H1 (cell line): Measurements from ENCODE around the gene CBLB. TPM values are rescaled to one million over a fixed set of nuclear protein-coding genes. Genes with fewer than 3 reads are reported as not detected.

ENCODE experiments used
- CHD7 ChIP-seq: fragments of 300-600 bp; sonication (generic); IDR thresholded peaks from 2 replicates; pipeline ENCODE4 v1.7.1; 2012; ENCODE audit warnings: low read length, moderate library complexity, mild to moderate bottlenecking, inconsistent platforms; ENCODE audit not compliant: insufficient replicate concordance
- CTBP2 ChIP-seq: IDR thresholded peaks from 2 replicates; pipeline ENCODE4 v1.7.0; 2011; ENCODE audit warnings: borderline replicate concordance, mild to moderate bottlenecking, moderate library complexity, mixed read lengths, low read length; ENCODE audit not compliant: insufficient read depth, insufficient read length
- CTCF ChIP-seq, 3 experiments: IDR thresholded peaks; 1 replicate in 2 of 3; 2 replicates in 1 of 3; pipeline versions ENCODE4 v1.5.1 to v1.6.1; 2011; ENCODE audit warnings: low read length in 3 of 3, mild to moderate bottlenecking in 3 of 3, inconsistent platforms in 2 of 3, low read depth in 1 of 3, moderate library complexity in 1 of 3; ENCODE audit not compliant: insufficient read depth in 1 of 3; ENCODE audit errors: control extremely low read depth in 1 of 3
- HDAC6 ChIP-seq: IDR thresholded peaks from one replicate; pipeline ENCODE4 v1.7.1; 2012; ENCODE audit warnings: low read depth, mild to moderate bottlenecking, inconsistent platforms, low read length, moderate library complexity
- SP2 ChIP-seq: IDR thresholded peaks from 2 replicates; pipeline ENCODE4 v1.6.1; 2012; ENCODE audit warnings: mild to moderate bottlenecking, low read length, inconsistent platforms
- SRF ChIP-seq: IDR thresholded peaks from 2 replicates; pipeline ENCODE4 v1.6.1; 2011; ENCODE audit warnings: mild to moderate bottlenecking, low read depth, low read length, moderate library complexity
- TAF7 ChIP-seq: optimal IDR thresholded peaks from 2 replicates; pipeline ENCODE3; 2011; ENCODE audit warnings: low read depth, mild to moderate bottlenecking, inconsistent platforms, low read length, moderate library complexity, borderline replicate concordance
- USF2 ChIP-seq: IDR thresholded peaks from 2 replicates; pipeline ENCODE4 v1.6.1; 2011; ENCODE audit warnings: low read length, improper control_type of control experiment
- polyA plus RNA-seq, 7 experiments: library from polyadenylated mRNA; depleted of rRNA in 3 of 7; stranded (reverse) in 5 of 7; unstranded in 2 of 7; fragments of >200 nt in 5 of 7; fragments of 200-250 nt in 2 of 7; gene quantifications; 1 replicate in 5 of 7; 2 replicates in 1 of 7; 4 replicates in 1 of 7; pipeline versions ENCODE4 v1.2.1 to v1.2.3, GENCODE V29; 2011 to 2013; ENCODE audit warnings: missing spikeins in 2 of 7, mixed read lengths in 2 of 7
- total RNA-seq: library from RNA; stranded (reverse); fragmentation: NEBNext Ultra II Directional; extraction: Animal tissue kit (Norgen Biotek cat#: 25700); gene quantifications from 2 replicates; pipeline ENCODE4 v1.2.1, GENCODE V29; 2021

Gene CBLB
- total and polyA plus RNA-seq, 2 of the 8 experiments (the other 6 are each of a cell fraction or from before 2014, with no cell fraction given) = 14.5 to 26.0 TPM

GRCh38 chr3:105744202-105744601 lies 124.6 kb downstream of the CBLB start (continued):
- TF ChIP-seq CHD7 (no peak), USF2 (no peak), TAF7 (no peak), SP2 (no peak), HDAC6 (no peak), CTBP2 (no peak), SRF (no peak), CTCF (IDR thresholded peaks at IDR 0.05; ENCODE audit: control extremely low read depth in 1 of 3, insufficient read depth in 1 of 3, low read depth in 1 of 3, low read length in 3 of 3) (no peak)
